ENCODE results near the gene CACNA1G.
A peak's percentile ranks its signal among the peaks of the same experiment; 100 is the strongest.

CACNA1G gene

DNA sequence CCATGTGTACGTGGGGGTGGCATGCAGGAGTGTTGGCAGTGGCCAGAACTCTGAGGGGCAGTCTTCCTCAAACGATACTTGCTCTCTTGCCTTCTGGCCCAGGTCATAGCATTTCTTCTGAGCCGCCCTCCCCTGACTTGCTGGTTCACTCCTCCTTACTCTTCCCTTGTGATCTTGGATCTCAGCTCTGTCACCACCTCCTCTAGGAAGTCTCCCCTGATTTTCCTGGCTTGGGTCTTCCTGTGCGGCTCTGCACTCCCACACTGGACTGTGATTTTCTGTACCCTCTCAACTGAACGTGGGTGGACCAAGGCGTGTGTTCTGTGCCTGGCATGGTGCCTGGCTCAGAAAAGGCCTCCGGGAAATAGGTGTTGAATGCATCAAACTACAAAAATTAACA, 25.1 kb upstream of the CACNA1G start:
- no peaks in the 10 kb centered on the region for H3K27me3 ChIP-seq (ENCODE audit: insufficient read depth, poor library complexity, severe bottlenecking)
- H3K36me3 ChIP-seq (ENCODE audit: low read depth), result peaks cover 36% of the 10 kb centered on the region
- ATAC-seq (ENCODE audit: low read depth) (no peak), DNase-seq (ENCODE audit: low spot score) (no peak)
- peaks cover 24% of the 10 kb centered on the region for H3K4me1 ChIP-seq (ENCODE audit: insufficient read depth, poor library complexity, severe bottlenecking)
- H3K9me3 ChIP-seq (ENCODE audit: severe bottlenecking), result no peaks in the 10 kb centered on the region
- no peak overlapping the region for H3K4me3 ChIP-seq (ENCODE audit: severe bottlenecking)
- H3K27ac ChIP-seq (ENCODE audit: poor library complexity, severe bottlenecking), result peak overlapping the region; percentile 82
- TF ChIP-seq, protein P1, sequence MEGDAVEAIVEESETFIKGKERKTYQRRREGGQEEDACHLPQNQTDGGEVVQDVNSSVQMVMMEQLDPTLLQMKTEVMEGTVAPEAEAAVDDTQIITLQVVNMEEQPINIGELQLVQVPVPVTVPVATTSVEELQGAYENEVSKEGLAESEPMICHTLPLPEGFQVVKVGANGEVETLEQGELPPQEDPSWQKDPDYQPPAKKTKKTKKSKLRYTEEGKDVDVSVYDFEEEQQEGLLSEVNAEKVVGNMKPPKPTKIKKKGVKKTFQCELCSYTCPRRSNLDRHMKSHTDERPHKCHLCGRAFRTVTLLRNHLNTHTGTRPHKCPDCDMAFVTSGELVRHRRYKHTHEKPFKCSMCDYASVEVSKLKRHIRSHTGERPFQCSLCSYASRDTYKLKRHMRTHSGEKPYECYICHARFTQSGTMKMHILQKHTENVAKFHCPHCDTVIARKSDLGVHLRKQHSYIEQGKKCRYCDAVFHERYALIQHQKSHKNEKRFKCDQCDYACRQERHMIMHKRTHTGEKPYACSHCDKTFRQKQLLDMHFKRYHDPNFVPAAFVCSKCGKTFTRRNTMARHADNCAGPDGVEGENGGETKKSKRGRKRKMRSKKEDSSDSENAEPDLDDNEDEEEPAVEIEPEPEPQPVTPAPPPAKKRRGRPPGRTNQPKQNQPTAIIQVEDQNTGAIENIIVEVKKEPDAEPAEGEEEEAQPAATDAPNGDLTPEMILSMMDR (IDR thresholded peaks at IDR 0.05; ENCODE audit: poor library complexity, severe bottlenecking), result no peak

GRCh38 chr17:50536683-50537646, 23.6 kb upstream of the CACNA1G start:
- Histone ChIP-seq H3K27ac (ENCODE audit: poor library complexity, severe bottlenecking) (no peak overlapping the region), H3K27me3 (ENCODE audit: insufficient read depth, poor library complexity, severe bottlenecking) (no peaks in the 10 kb centered on the region)

GRCh38 chr17:50537721-50538548, 22.6 kb upstream of the CACNA1G start:
- Histone ChIP-seq H3K27me3 (ENCODE audit: insufficient read depth, poor library complexity, severe bottlenecking) (no peaks in the 10 kb centered on the region), H3K4me1 (ENCODE audit: insufficient read depth, poor library complexity, severe bottlenecking) (peaks cover 29% of the 10 kb centered on the region), H3K9me3 (ENCODE audit: severe bottlenecking) (no peaks in the 10 kb centered on the region), H3K27ac (ENCODE audit: poor library complexity, severe bottlenecking) (no peak overlapping the region), H3K4me3 (ENCODE audit: severe bottlenecking) (no peak overlapping the region), H3K36me3 (ENCODE audit: low read depth) (peaks cover 41% of the 10 kb centered on the region)
- DNase-seq (ENCODE audit: low spot score) (no peak), ATAC-seq (ENCODE audit: low read depth) (no peak)
- TF ChIP-seq, protein P1 (IDR thresholded peaks at IDR 0.05; ENCODE audit: poor library complexity, severe bottlenecking), result no peak

More at GRCh38 chr17:50536683-50537646, 23.6 kb upstream of the CACNA1G start:
- Histone ChIP-seq H3K9me3 (ENCODE audit: severe bottlenecking) (no peaks in the 10 kb centered on the region), H3K4me1 (ENCODE audit: insufficient read depth, poor library complexity, severe bottlenecking) (peaks cover 27% of the 10 kb centered on the region), H3K4me3 (ENCODE audit: severe bottlenecking) (no peak overlapping the region), H3K36me3 (ENCODE audit: low read depth) (peaks cover 41% of the 10 kb centered on the region)
- DNase-seq (ENCODE audit: low spot score), result no peak
- no peak for ATAC-seq (ENCODE audit: low read depth)
- TF ChIP-seq, protein P1 (IDR thresholded peaks at IDR 0.05; ENCODE audit: poor library complexity, severe bottlenecking), result no peak

DNA sequence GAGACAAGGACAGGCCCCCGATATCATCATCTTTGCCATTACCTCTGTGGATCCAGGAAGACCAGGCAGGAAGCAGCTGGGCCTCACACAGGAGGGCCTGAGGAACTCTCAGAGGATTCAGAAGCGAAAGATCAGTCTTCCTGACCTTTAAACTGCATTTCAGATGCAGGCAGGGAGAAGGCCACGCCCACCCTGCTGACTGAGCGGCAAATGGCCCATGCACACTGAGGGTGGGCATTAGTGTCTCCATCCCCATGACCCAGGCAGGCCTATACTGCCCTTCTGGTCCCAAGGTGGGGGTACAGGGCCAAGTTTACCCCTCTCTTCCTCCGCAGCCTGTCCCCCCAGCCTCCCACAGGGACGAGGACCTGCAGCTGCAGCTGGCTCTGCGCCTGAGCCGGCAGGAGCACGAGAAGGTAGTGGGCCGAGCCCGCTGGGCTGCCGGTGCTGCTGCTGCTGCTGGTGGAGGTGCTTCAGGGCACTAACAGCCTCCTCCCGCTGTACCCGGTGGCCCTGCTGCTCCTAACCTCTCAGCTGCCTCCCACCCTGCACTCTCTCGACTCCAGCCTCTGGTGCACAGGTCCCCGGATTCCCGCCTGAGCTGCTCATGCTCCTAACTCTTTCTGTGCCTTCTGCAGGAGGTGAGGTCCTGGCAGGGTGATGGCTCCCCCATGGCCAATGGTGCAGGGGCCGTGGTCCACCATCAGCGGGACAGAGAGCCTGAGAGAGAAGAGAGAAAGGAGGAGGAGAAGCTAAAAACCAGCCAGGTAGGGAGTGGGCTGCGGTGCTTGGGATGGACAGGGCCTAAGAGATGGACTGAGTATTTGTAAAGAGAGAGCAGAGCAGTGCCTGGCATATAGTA, 21.7 kb upstream of the CACNA1G start:
- Histone ChIP-seq H3K9me3 (ENCODE audit: severe bottlenecking) (no peaks in the 10 kb centered on the region), H3K36me3 (ENCODE audit: low read depth) (peaks cover 41% of the 10 kb centered on the region), H3K27ac (ENCODE audit: poor library complexity, severe bottlenecking) (peak overlapping the region; percentile 61), H3K27me3 (ENCODE audit: insufficient read depth, poor library complexity, severe bottlenecking) (no peaks in the 10 kb centered on the region), H3K4me3 (ENCODE audit: severe bottlenecking) (no peak overlapping the region), H3K4me1 (ENCODE audit: insufficient read depth, poor library complexity, severe bottlenecking) (peaks cover 33% of the 10 kb centered on the region)
- TF ChIP-seq, protein P1 (IDR thresholded peaks at IDR 0.05; ENCODE audit: poor library complexity, severe bottlenecking), result no peak
- DNase-seq (ENCODE audit: low spot score) (no peak), ATAC-seq (ENCODE audit: low read depth) (no peak)

All from RWPE2 (cell line).